OCI-LY7 (cell line): ENCODE measurements around the gene STPG1. TPM values are rescaled to one million over a fixed set of nuclear protein-coding genes. Genes with fewer than 3 reads are reported as not detected.

Experiments
- BruUV-seq: library from RNA; stranded (reverse); fragments of 400-500 nt; replicated peaks from 2 replicates; lab custom pipeline; 2021; lab: Mats Ljungman, UMichigan
- CTCF ChIA-PET: fragments of 300-600 bp; sonication (Branson Sonifier 250); formaldehyde crosslinking; loops from one replicate; lab custom pipeline; 2022; ENCODE audit warnings: antibody characterized with exemption; ENCODE audit not compliant: unreplicated experiment; lab: Charles Lee
- POLR2A ChIA-PET: fragments of 300-600 bp; sonication (Branson Sonifier 250); formaldehyde crosslinking; loops from one replicate; lab custom pipeline; 2022; ENCODE audit warnings: antibody characterized with exemption; lab: Charles Lee
- DNase-seq: peaks from one replicate; pipeline ENCODE4 v3.0.0-alpha.2; 2015; ENCODE audit warnings: low spot score
- H2AFZ ChIP-seq: fragments of 200-600 bp; sonication (generic), shearing (Covaris generic); 2 replicates; pipeline ENCODE4 v1.6.1; 2014; ENCODE audit warnings: mild to moderate bottlenecking, antibody characterized with exemption, low read length, moderate library complexity
- H3K27ac ChIP-seq: fragments of 200-600 bp; sonication (generic); 2 replicates; pipeline ENCODE4 v1.5.1; 2014; ENCODE audit warnings: mixed run types, low read depth, mild to moderate bottlenecking, moderate library complexity, low read length, inconsistent platforms; ENCODE audit not compliant: poor library complexity, severe bottlenecking
- H3K36me3 ChIP-seq: fragments of 200-600 bp; sonication (generic); 2 replicates; pipeline ENCODE4 v1.6.1; 2014; ENCODE audit warnings: mild to moderate bottlenecking, antibody characterized with exemption, low read length, moderate library complexity, mixed read lengths; ENCODE audit not compliant: insufficient read depth
- H3K4me1 ChIP-seq: fragments of 200-600 bp; sonication (generic); 2 replicates; pipeline ENCODE4 v1.5.1; 2014; ENCODE audit warnings: mild to moderate bottlenecking, low read length; ENCODE audit not compliant: insufficient read depth, poor library complexity, severe bottlenecking
- H3K4me2 ChIP-seq: fragments of 200-600 bp; sonication (generic); 2 replicates; pipeline ENCODE4 v1.6.1; 2014; ENCODE audit warnings: mild to moderate bottlenecking, low read length
- H3K4me3 ChIP-seq: fragments of 200-600 bp; sonication (generic); 2 replicates; pipeline ENCODE4 v1.5.1; 2014; ENCODE audit warnings: mild to moderate bottlenecking, low read depth, low read length; ENCODE audit not compliant: poor library complexity, severe bottlenecking
- H3K79me2 ChIP-seq: fragments of 200-600 bp; sonication (generic); 2 replicates; pipeline ENCODE4 v1.6.1; 2016; ENCODE audit warnings: low read depth, mild to moderate bottlenecking, low read length, moderate library complexity, mixed read lengths; ENCODE audit not compliant: insufficient read depth
- H3K9me2 ChIP-seq: fragments of 200-600 bp; sonication (generic); 2 replicates; pipeline ENCODE4 v1.6.1; 2016; ENCODE audit warnings: mild to moderate bottlenecking, low read length, mixed read lengths; ENCODE audit not compliant: insufficient read depth
- H3K9me3 ChIP-seq: fragments of 200-600 bp; sonication (generic); 2 replicates; pipeline ENCODE4 v1.6.1; 2014; ENCODE audit warnings: mild to moderate bottlenecking, mixed run types, low read length, mixed read lengths
- H4K20me1 ChIP-seq: fragments of 200-600 bp; sonication (generic); 2 replicates; pipeline ENCODE4 v1.6.1; 2014; ENCODE audit warnings: mild to moderate bottlenecking, antibody characterized with exemption, low read length, moderate library complexity, mixed read lengths; ENCODE audit not compliant: insufficient read depth
- CTCF ChIP-seq: fragments of 200-600 bp; sonication (generic); conservative IDR thresholded peaks from 2 replicates; pipeline ENCODE4 v1.5.1; 2014; ENCODE audit warnings: mild to moderate bottlenecking, antibody characterized with exemption, low read length, moderate library complexity, mixed read lengths
- EZH2phosphoT487 ChIP-seq: fragments of 200-600 bp; sonication (generic); IDR thresholded peaks from 2 replicates; pipeline ENCODE4 v1.6.1; 2018; ENCODE audit warnings: low read depth, borderline replicate concordance, mild to moderate bottlenecking, mixed run types, antibody characterized with exemption, low read length, moderate library complexity, mixed read lengths
- intact Hi-C: fragments of 100-400 bp; cut with micrococcal nuclease; formaldehyde crosslinking; loops from one replicate; pipeline ENCODE4 v1.10.0; 2022; ENCODE audit not compliant: unreplicated experiment
- total RNA-seq, 2 experiments: library from RNA; depleted of rRNA in 1 of 2; stranded (reverse); fragments of >200 nt in 1 of 2; shearing (Covaris generic) in 1 of 2; gene quantifications; 2 replicates each; pipeline ENCODE4 v1.2.3, GENCODE V29; 2014 to 2022

The STPG1 gene
- total RNA-seq, 2 experiments from 2014 or later = 5.1 to 9.6 TPM

GRCh38 chr1:24384251-24385090, 29.1 kb downstream of the STPG1 start:
- H4K20me1 ChIP-seq = no peaks in the 10 kb centered on the region
- no peak overlapping the region for H2AFZ ChIP-seq
- H3K9me2 ChIP-seq = no peaks in the 10 kb centered on the region
- DNase-seq = no peak
- H3K4me2 ChIP-seq = no peak overlapping the region
- no peak overlapping the region for H3K4me3 ChIP-seq
- no TSS peak for BruUV-seq
- peaks cover 18% of the 10 kb centered on the region for H3K4me1 ChIP-seq
- H3K27ac ChIP-seq = no peak overlapping the region
- H3K9me3 ChIP-seq = no peaks in the 10 kb centered on the region
- ChIA-PET CTCF (interaction anchor here (1.0 to 1.3 kb wide), 2 partner anchors 185 to 187 kb away, joined by 3 to 5 read pairs; no protein-coding TSS in a partner anchor), POLR2A (no interaction called here)
- intact Hi-C loops = no loop called here
- TF ChIP-seq EZH2phosphoT487 (no peak), CTCF (no peak)
- H3K79me2 ChIP-seq = no peaks in the 10 kb centered on the region
- no peaks in the 10 kb centered on the region for H3K36me3 ChIP-seq

- no peak overlapping the region for H3K4me2 ChIP-seq
- TF ChIP-seq EZH2phosphoT487 (no peak), CTCF (no peak)
- no peaks in the 10 kb centered on the region for H3K36me3 ChIP-seq
- H4K20me1 ChIP-seq = no peaks in the 10 kb centered on the region
- no peak overlapping the region for H3K27ac ChIP-seq
- H2AFZ ChIP-seq = no peak overlapping the region
- POLR2A ChIA-PET = interaction anchor here (0.8 to 2.6 kb wide), 3 partner anchors 10 to 232 kb away, joined by 4 to 7 read pairs (median 5); no protein-coding TSS in a partner anchor
- no peaks in the 10 kb centered on the region for H3K9me3 ChIP-seq
- BruUV-seq = no TSS peak
- DNase-seq = no peak
- peaks cover 18% of the 10 kb centered on the region for H3K4me1 ChIP-seq
- no peak overlapping the region for H3K4me3 ChIP-seq
- no peaks in the 10 kb centered on the region for H3K79me2 ChIP-seq
- intact Hi-C loops = no loop called here
- CTCF ChIA-PET = interaction anchor here (1.0 to 1.3 kb wide), 2 partner anchors 184 to 186 kb away, joined by 3 to 5 read pairs; no protein-coding TSS in a partner anchor
- no peaks in the 10 kb centered on the region for H3K9me2 ChIP-seq
Measured at GRCh38 chr1:24383381-24383940, 30.1 kb downstream of the STPG1 start.
